SK-N-MC (cell line): Measurements from ENCODE around the gene PSMB2.

ENCODE experiments used
- EZH2 ChIP-seq: fragments of 200-600 bp; sonication (generic); IDR thresholded peaks from one replicate; pipeline ENCODE4 v1.6.1; 2017; ENCODE audit warnings: antibody characterized with exemption
- POLR2AphosphoS5 ChIP-seq: IDR thresholded peaks from 2 replicates; pipeline ENCODE4 v1.6.1; 2012; ENCODE audit warnings: mild to moderate bottlenecking, low read depth, low read length, borderline replicate concordance

GRCh38 chr1:35557118-35557610 is 84.2 kb downstream of the PSMB2 start, which contains the start of gene KIAA0319L:
- TF ChIP-seq POLR2AphosphoS5: 0 out of 2 replicates have a peak, but pooled peaks have one; percentile 59
- no peak for TF ChIP-seq EZH2
